Measurements from ENCODE around the gene CHMP4B. TPM values are rescaled to one million over a fixed set of nuclear protein-coding genes. Genes with fewer than 3 reads are reported as not detected.

Gene CHMP4B
- polyA plus RNA-seq, 1 of the 3 experiments (the other 2 are of a cell fraction): 123 TPM

DNA sequence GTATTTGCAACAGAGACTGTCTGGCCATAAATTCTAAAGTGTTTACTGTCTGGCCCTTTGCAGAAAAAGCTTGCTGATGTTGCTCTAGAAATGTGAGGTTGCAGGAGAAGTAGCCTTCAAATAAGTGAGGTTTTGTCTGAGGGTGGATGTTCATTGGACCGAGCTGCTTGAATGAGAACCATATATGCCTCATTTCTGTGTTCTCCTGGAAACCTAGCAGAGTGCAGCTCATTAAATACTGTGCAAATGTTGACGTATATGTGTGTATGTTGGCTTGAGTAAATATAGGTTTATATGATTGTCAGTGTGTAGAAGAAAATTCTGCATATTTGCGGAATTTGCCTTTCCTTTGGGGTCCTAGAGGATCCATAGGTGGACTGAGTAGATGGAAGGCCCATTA lies 39.0 kb downstream of the CHMP4B start (continued):
- TF ChIP-seq EZH2phosphoT487 (IDR thresholded peaks at IDR 0.05; ENCODE audit: borderline replicate concordance, low read depth) (no peak), FOXJ3 (CRISPR knock-in tag; IDR thresholded peaks at IDR 0.05) (no peak), GATA2 (CRISPR knock-in tag; IDR thresholded peaks at IDR 0.05) (no peak), ELF1 (IDR thresholded peaks at IDR 0.05) (no peak), CHD2 (IDR thresholded peaks at IDR 0.05; ENCODE audit: low read length, partially characterized antibody) (no peak), RXRA (IDR thresholded peaks at IDR 0.05; ENCODE audit: borderline replicate concordance, low read depth) (no peak), YY1 (IDR thresholded peaks at IDR 0.05; ENCODE audit: low read depth) (no peak), TCF12 (IDR thresholded peaks at IDR 0.05) (no peak)
- TF ChIP-seq, protein P1, sequence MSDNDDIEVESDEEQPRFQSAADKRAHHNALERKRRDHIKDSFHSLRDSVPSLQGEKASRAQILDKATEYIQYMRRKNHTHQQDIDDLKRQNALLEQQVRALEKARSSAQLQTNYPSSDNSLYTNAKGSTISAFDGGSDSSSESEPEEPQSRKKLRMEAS (IDR thresholded peaks at IDR 0.05; ENCODE audit: low read depth): no peak
- TF ChIP-seq, protein P2, sequence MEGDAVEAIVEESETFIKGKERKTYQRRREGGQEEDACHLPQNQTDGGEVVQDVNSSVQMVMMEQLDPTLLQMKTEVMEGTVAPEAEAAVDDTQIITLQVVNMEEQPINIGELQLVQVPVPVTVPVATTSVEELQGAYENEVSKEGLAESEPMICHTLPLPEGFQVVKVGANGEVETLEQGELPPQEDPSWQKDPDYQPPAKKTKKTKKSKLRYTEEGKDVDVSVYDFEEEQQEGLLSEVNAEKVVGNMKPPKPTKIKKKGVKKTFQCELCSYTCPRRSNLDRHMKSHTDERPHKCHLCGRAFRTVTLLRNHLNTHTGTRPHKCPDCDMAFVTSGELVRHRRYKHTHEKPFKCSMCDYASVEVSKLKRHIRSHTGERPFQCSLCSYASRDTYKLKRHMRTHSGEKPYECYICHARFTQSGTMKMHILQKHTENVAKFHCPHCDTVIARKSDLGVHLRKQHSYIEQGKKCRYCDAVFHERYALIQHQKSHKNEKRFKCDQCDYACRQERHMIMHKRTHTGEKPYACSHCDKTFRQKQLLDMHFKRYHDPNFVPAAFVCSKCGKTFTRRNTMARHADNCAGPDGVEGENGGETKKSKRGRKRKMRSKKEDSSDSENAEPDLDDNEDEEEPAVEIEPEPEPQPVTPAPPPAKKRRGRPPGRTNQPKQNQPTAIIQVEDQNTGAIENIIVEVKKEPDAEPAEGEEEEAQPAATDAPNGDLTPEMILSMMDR (IDR thresholded peaks at IDR 0.05): no peak
- TF ChIP-seq, protein P3, sequence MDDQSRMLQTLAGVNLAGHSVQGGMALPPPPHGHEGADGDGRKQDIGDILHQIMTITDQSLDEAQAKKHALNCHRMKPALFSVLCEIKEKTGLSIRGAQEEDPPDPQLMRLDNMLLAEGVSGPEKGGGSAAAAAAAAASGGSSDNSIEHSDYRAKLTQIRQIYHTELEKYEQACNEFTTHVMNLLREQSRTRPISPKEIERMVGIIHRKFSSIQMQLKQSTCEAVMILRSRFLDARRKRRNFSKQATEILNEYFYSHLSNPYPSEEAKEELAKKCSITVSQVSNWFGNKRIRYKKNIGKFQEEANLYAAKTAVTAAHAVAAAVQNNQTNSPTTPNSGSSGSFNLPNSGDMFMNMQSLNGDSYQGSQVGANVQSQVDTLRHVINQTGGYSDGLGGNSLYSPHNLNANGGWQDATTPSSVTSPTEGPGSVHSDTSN (IDR thresholded peaks at IDR 0.05): no peak

DNA sequence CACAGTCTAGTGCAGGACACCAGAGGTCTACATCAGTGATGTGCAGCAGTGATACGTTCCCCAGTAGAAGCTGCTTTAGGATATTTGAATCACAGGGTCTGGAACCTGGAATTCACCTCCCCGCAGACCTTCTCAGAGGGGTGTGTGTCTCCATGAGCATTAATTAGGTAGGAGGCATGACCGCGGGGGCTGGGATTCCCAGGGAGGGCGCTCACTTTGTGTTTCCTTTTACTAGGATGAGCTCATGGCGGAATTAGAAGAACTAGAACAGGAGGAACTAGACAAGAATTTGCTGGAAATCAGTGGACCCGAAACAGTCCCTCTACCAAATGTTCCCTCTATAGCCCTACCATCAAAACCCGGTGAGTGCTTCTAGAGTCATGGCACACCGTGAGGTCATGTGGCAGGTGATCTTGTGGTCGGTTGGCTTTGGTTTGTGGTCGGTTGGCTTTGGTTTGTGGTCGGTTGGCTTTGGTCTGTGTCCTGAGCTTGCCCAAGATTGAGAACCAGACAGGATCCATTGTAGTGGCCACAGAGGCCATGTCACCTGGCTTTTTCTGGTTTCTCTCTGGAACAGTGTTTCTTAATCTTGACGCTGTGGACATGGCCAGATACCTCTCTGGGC lies 40.8 kb downstream of the CHMP4B start:
- peaks cover 8 to 45% of the 10 kb centered on the region in 2 experiments for H3K36me3 ChIP-seq (replicated peaks in 1 of 2; ENCODE audit: control insufficient read depth in 1 of 2, insufficient read depth in 2 of 2, low read length in 1 of 2)

More for the DNA sequence above, 40.8 kb downstream of the CHMP4B start:
- Histone ChIP-seq H3K9me2 (no peaks in the 10 kb centered on the region), H3K27me3 (ENCODE audit: insufficient read depth) (no peaks in the 10 kb centered on the region), H3K9me3 (no peaks in the 10 kb centered on the region), H3K4me2 (no peak overlapping the region), H3K9ac (no peak overlapping the region), H3F3A (replicated peaks; ENCODE audit: insufficient read depth) (no peaks in the 10 kb centered on the region), H4K20me1 (ENCODE audit: insufficient read depth) (peaks cover 33% of the 10 kb centered on the region), H2AFZ (ENCODE audit: low read depth) (no peak overlapping the region), H3K79me2 (ENCODE audit: insufficient read depth) (peaks cover 39% of the 10 kb centered on the region), H3K27ac (ENCODE audit: low read depth in 2 of 2, low read length in 1 of 2) (no peak overlapping the region), H3K4me3 (ENCODE audit: low read depth in 2 of 2, low read length in 1 of 2) (no peak overlapping the region), H3K4me1 (ENCODE audit: control insufficient read depth in 1 of 2, insufficient read depth in 2 of 2, low read depth in 1 of 2, low read length in 1 of 2) (peaks cover 0 to 2% of the 10 kb centered on the region in 2 experiments; a peak in 1 of 4 replicates)
- CTCF ChIA-PET: interaction anchor here (1.6 to 4.3 kb wide), 4 partner anchors 11 to 218 kb away, joined by 6 to 19 read pairs (median 8); no protein-coding TSS in a partner anchor
- 97% methylated on average over 13 of the region's 13 CpGs for WGBS (ENCODE audit: low lambda C conversion rate)
- TF ChIP-seq, protein P4, sequence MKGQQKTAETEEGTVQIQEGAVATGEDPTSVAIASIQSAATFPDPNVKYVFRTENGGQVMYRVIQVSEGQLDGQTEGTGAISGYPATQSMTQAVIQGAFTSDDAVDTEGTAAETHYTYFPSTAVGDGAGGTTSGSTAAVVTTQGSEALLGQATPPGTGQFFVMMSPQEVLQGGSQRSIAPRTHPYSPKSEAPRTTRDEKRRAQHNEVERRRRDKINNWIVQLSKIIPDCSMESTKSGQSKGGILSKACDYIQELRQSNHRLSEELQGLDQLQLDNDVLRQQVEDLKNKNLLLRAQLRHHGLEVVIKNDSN (IDR thresholded peaks at IDR 0.05; ENCODE audit: borderline replicate concordance, low read depth): no peak
- no peak for TF ChIP-seq MXI1 (IDR thresholded peaks at IDR 0.05; ENCODE audit: low read depth, low read length)
- TF ChIP-seq YY1 (IDR thresholded peaks at IDR 0.05; ENCODE audit: low read depth): no peak
- TF ChIP-seq FOSL2 (IDR thresholded peaks at IDR 0.05; ENCODE audit: borderline replicate concordance, low read depth): no peak
- no peak for TF ChIP-seq MEF2A (IDR thresholded peaks at IDR 0.05; ENCODE audit: borderline replicate concordance, low read depth)
- TF ChIP-seq, protein P5, sequence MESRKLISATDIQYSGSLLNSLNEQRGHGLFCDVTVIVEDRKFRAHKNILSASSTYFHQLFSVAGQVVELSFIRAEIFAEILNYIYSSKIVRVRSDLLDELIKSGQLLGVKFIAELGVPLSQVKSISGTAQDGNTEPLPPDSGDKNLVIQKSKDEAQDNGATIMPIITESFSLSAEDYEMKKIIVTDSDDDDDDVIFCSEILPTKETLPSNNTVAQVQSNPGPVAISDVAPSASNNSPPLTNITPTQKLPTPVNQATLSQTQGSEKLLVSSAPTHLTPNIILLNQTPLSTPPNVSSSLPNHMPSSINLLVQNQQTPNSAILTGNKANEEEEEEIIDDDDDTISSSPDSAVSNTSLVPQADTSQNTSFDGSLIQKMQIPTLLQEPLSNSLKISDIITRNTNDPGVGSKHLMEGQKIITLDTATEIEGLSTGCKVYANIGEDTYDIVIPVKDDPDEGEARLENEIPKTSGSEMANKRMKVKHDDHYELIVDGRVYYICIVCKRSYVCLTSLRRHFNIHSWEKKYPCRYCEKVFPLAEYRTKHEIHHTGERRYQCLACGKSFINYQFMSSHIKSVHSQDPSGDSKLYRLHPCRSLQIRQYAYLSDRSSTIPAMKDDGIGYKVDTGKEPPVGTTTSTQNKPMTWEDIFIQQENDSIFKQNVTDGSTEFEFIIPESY (IDR thresholded peaks at IDR 0.05; ENCODE audit: borderline replicate concordance, low read depth): no peak
- TF ChIP-seq NFIC (IDR thresholded peaks at IDR 0.05; ENCODE audit: borderline replicate concordance): no peak
- TF ChIP-seq, protein P2 (IDR thresholded peaks at IDR 0.05): no peak
- TF ChIP-seq, protein P3 (IDR thresholded peaks at IDR 0.05): no peak
- TF ChIP-seq CHD2 (IDR thresholded peaks at IDR 0.05; ENCODE audit: low read length, partially characterized antibody): no peak
- POLR2A ChIA-PET: interaction anchor here (1.2 to 1.4 kb wide), 2 partner anchors 13 to 40 kb away, joined by 3 to 4 read pairs; partner anchors contain the start of gene CHMP4B
- DNase-seq: no peak

Measured in SK-N-SH (cell line).